A673 (cell line): ENCODE results near the gene BMX. TPM values are rescaled to one million over a fixed set of nuclear protein-coding genes. Genes with fewer than 3 reads are reported as not detected.

Experiments used
- BruUV-seq: library from RNA; stranded (reverse); fragments of 400-500 nt; replicated peaks from 2 replicates; lab custom pipeline; 2021; lab: Mats Ljungman, UMichigan
- CTCF ChIA-PET: fragments of 300-600 bp; sonication (Branson Sonifier 250); formaldehyde crosslinking; loops from one replicate; lab custom pipeline; 2022; ENCODE audit warnings: antibody characterized with exemption; lab: Charles Lee
- POLR2A ChIA-PET: fragments of 300-600 bp; sonication (Branson Sonifier 250); formaldehyde crosslinking; loops from one replicate; lab custom pipeline; 2022; ENCODE audit warnings: antibody characterized with exemption; ENCODE audit not compliant: low non-redundant PET; lab: Charles Lee
- DNase-seq: peaks from one replicate; pipeline ENCODE4 v3.0.0-alpha.2; 2015; ENCODE audit warnings: low spot score
- H3K27ac ChIP-seq: fragments of 200-600 bp; sonication (generic); 2 replicates; pipeline ENCODE4 v1.5.1; 2016; ENCODE audit warnings: mixed run types, low read depth, mild to moderate bottlenecking, mixed read lengths, antibody characterized with exemption, low read length; ENCODE audit not compliant: poor library complexity, severe bottlenecking
- H3K27me3 ChIP-seq: fragments of 200-600 bp; sonication (generic); replicated peaks from 2 replicates; pipeline ENCODE4 v1.6.1; 2017; ENCODE audit warnings: mixed run types, low read depth, mild to moderate bottlenecking, mixed read lengths, antibody characterized with exemption, low read length; ENCODE audit not compliant: insufficient read depth, poor library complexity
- H3K36me3 ChIP-seq: fragments of 200-600 bp; sonication (generic); 2 replicates; pipeline ENCODE4 v1.6.1; 2016; ENCODE audit warnings: mixed run types, mild to moderate bottlenecking, mixed read lengths, antibody characterized with exemption, low read length; ENCODE audit not compliant: insufficient read depth, poor library complexity, severe bottlenecking
- H3K4me1 ChIP-seq: fragments of 200-600 bp; sonication (generic); 2 replicates; pipeline ENCODE4 v1.6.1; 2017; ENCODE audit warnings: mixed run types, mild to moderate bottlenecking, mixed read lengths, antibody characterized with exemption, low read length; ENCODE audit not compliant: insufficient read depth, poor library complexity, severe bottlenecking
- H3K4me3 ChIP-seq: fragments of 200-600 bp; sonication (generic); 2 replicates; pipeline ENCODE4 v1.5.1; 2016; ENCODE audit warnings: low read depth, mixed run types, mild to moderate bottlenecking, mixed read lengths, low read length; ENCODE audit not compliant: poor library complexity, severe bottlenecking
- H3K9me3 ChIP-seq: fragments of 200-600 bp; sonication (generic); 2 replicates; pipeline ENCODE4 v1.6.1; 2016; ENCODE audit warnings: mixed run types, low read depth, mild to moderate bottlenecking, mixed read lengths, antibody characterized with exemption, low read length; ENCODE audit not compliant: poor library complexity, severe bottlenecking
- EZH2 ChIP-seq: fragments of 200-600 bp; sonication (generic); IDR thresholded peaks from 2 replicates; pipeline ENCODE4 v1.6.1; 2017; ENCODE audit warnings: borderline replicate concordance, low read depth, mild to moderate bottlenecking, mixed read lengths, antibody characterized with exemption, low read length; ENCODE audit not compliant: poor library complexity, severe bottlenecking
- intact Hi-C: fragments of 100-400 bp; cut with micrococcal nuclease; formaldehyde crosslinking; loops from one replicate; pipeline ENCODE4 v1.10.0; 2022; ENCODE audit not compliant: unreplicated experiment
- total RNA-seq: library from RNA; stranded (reverse); gene quantifications from 2 replicates; pipeline ENCODE4 v1.2.3, GENCODE V29; 2021
- TF ChIP-seq, protein P1 (sequence below): fragments of 300-800, 200-600 bp; sonication (generic); conservative IDR thresholded peaks from 2 replicates; pipeline ENCODE4 v1.5.1; 2017; ENCODE audit warnings: low read depth, mild to moderate bottlenecking, antibody characterized with exemption, low read length, moderate library complexity, mixed read lengths

The BMX gene
- total RNA-seq, 1 experiment from 2014 or later = not detected

- CTCF ChIA-PET = no interaction called here
- H3K9me3 ChIP-seq = no peaks in the 10 kb centered on the region
- BruUV-seq = no TSS peak
- no peak for TF ChIP-seq EZH2
- TF ChIP-seq, protein P1, sequence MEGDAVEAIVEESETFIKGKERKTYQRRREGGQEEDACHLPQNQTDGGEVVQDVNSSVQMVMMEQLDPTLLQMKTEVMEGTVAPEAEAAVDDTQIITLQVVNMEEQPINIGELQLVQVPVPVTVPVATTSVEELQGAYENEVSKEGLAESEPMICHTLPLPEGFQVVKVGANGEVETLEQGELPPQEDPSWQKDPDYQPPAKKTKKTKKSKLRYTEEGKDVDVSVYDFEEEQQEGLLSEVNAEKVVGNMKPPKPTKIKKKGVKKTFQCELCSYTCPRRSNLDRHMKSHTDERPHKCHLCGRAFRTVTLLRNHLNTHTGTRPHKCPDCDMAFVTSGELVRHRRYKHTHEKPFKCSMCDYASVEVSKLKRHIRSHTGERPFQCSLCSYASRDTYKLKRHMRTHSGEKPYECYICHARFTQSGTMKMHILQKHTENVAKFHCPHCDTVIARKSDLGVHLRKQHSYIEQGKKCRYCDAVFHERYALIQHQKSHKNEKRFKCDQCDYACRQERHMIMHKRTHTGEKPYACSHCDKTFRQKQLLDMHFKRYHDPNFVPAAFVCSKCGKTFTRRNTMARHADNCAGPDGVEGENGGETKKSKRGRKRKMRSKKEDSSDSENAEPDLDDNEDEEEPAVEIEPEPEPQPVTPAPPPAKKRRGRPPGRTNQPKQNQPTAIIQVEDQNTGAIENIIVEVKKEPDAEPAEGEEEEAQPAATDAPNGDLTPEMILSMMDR = no peak
- DNase-seq = no peak
- POLR2A ChIA-PET = no interaction called here
- no peak overlapping the region for H3K4me3 ChIP-seq
- intact Hi-C loops = no loop called here
- peaks cover 18% of the 10 kb centered on the region for H3K27me3 ChIP-seq
- H3K4me1 ChIP-seq = no peaks in the 10 kb centered on the region
- no peaks in the 10 kb centered on the region for H3K36me3 ChIP-seq
- H3K27ac ChIP-seq = no peak overlapping the region
Measured at GRCh38 chrX:15509845-15510244, 9.2 kb downstream of the BMX start.

GRCh38 chrX:15511563-15511962 is 11.0 kb downstream of the BMX start:
- ChIA-PET CTCF (no interaction called here), POLR2A (no interaction called here)
- DNase-seq = no peak
- intact Hi-C loops = no loop called here
- no TSS peak for BruUV-seq
- no peak for TF ChIP-seq EZH2
- TF ChIP-seq, protein P1 = no peak
- Histone ChIP-seq H3K27me3 (peaks cover 7% of the 10 kb centered on the region), H3K9me3 (no peaks in the 10 kb centered on the region), H3K27ac (no peak overlapping the region), H3K36me3 (no peaks in the 10 kb centered on the region), H3K4me1 (no peaks in the 10 kb centered on the region), H3K4me3 (no peak overlapping the region)

DNA sequence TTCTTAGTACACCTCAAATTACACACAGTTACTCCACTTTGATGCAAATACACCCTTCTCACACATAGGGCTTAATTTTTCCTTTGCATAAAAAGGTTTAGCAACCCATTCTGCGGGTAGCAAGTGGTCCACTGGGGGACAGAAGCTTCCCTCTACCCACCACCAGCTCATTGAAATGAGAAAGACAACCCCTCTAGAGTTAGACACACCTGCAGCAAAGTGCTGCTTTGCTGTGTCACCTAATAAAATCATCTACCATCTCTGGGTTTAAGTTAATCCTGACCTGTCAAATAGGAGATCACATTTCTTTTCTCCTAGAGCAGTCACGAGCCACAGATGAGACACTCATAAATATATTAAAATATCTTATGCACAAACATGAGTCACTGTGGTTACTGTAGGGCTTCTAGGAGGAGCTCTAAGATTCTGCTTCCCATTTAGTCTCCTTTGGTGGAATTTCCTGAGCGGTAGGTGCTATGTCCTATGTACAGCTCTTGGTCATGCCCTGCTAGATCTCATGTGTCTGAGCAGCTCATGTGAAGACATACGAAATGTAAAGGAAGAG is 11.9 kb downstream of the BMX start:
- no peaks in the 10 kb centered on the region for H3K9me3 ChIP-seq
- intact Hi-C loops = no loop called here
- no peaks in the 10 kb centered on the region for H3K4me1 ChIP-seq
- BruUV-seq = no TSS peak
- ChIA-PET POLR2A (no interaction called here), CTCF (no interaction called here)
- H3K4me3 ChIP-seq = no peak overlapping the region
- H3K36me3 ChIP-seq = no peaks in the 10 kb centered on the region
- H3K27ac ChIP-seq = no peak overlapping the region
- no peak for DNase-seq
- TF ChIP-seq EZH2 = no peak
- TF ChIP-seq, protein P1 = no peak
- H3K27me3 ChIP-seq = peaks cover 8% of the 10 kb centered on the region
